Endothelial cell of umbilical vein (primary cell): ENCODE data around the gene PAK4. TPM values are rescaled to one million over a fixed set of nuclear protein-coding genes. Genes with fewer than 3 reads are reported as not detected.

Experiments used
- BruUV-seq: library from RNA; stranded (reverse); fragments of 400-500 nt; replicated peaks from 2 replicates; lab custom pipeline; 2021; lab: Mats Ljungman, UMichigan
- CTCF ChIA-PET: fragments of 300-600, 350-600 bp; sonication (Branson Sonifier 250); formaldehyde crosslinking; loops from one replicate; lab custom pipeline; 2021; ENCODE audit warnings: antibody characterized with exemption, inconsistent platforms; lab: Charles Lee
- POLR2A ChIA-PET: fragments of 300-600, 350-600 bp; sonication (Branson Sonifier 250); formaldehyde crosslinking; loops from one replicate; lab custom pipeline; 2021; ENCODE audit warnings: antibody characterized with exemption, inconsistent platforms; lab: Charles Lee
- DNase-seq: peaks from one replicate; pipeline ENCODE4 v3.0.0-alpha.2; 2011; ENCODE audit warnings: low read depth, low spot score
- FAIRE-seq: peaks from 2 replicates; lab custom pipeline; 2011; peaks lifted over from hg19 to GRCh38; lab: Jason Lieb, UNC
- H2AFZ ChIP-seq: 2 replicates; pipeline ENCODE4 v1.6.0; 2012; ENCODE audit warnings: low read depth, low read length, control low read depth, inconsistent platforms
- H3K27ac ChIP-seq: 2 replicates; pipeline ENCODE4 v1.5.1; 2011; ENCODE audit warnings: low read depth, mild to moderate bottlenecking, control low read depth, low read length, moderate library complexity; ENCODE audit not compliant: insufficient read depth
- H3K27me3 ChIP-seq, 2 experiments: 2 replicates each; pipeline versions ENCODE4 v1.6.0 to v1.6.1; 2011; ENCODE audit warnings: low read length in 2 of 2, mixed read lengths in 1 of 2; ENCODE audit not compliant: control insufficient read depth in 2 of 2, insufficient read depth in 2 of 2
- H3K36me3 ChIP-seq, 2 experiments: 2 replicates in 1 of 2; 3 replicates in 1 of 2; pipeline ENCODE4 v1.5.1; 2011; ENCODE audit warnings: low read length in 2 of 2, mild to moderate bottlenecking in 1 of 2, moderate library complexity in 1 of 2; ENCODE audit not compliant: control insufficient read depth in 2 of 2, insufficient read depth in 2 of 2; ENCODE audit errors: extremely low read depth in 1 of 2
- H3K4me1 ChIP-seq: 3 replicates; pipeline ENCODE4 v1.5.1; 2011; ENCODE audit warnings: mild to moderate bottlenecking, low read length; ENCODE audit not compliant: control insufficient read depth, insufficient read depth; ENCODE audit errors: extremely low read depth
- H3K4me2 ChIP-seq: 2 replicates; pipeline ENCODE4 v1.6.1; 2011; ENCODE audit warnings: low read length, control low read depth, mixed read lengths; ENCODE audit not compliant: insufficient read depth
- H3K4me3 ChIP-seq, 3 experiments: fragments of 200-600 bp in 1 of 3; sonication (generic), shearing (Covaris generic) in 1 of 3; replicated peaks in 1 of 3; 2 replicates each; pipeline ENCODE4 v1.5.1; 2011 to 2016; ENCODE audit warnings: control low read depth in 3 of 3, low read length in 3 of 3, mild to moderate bottlenecking in 2 of 3, inconsistent platforms in 1 of 3, low read depth in 1 of 3, moderate library complexity in 1 of 3; ENCODE audit not compliant: insufficient read depth in 1 of 3
- H3K79me2 ChIP-seq: 2 replicates; pipeline ENCODE4 v1.6.0; 2012; ENCODE audit warnings: low read length, inconsistent platforms; ENCODE audit not compliant: control insufficient read depth, insufficient read depth
- H3K9ac ChIP-seq: replicated peaks from 2 replicates; pipeline ENCODE3; 2011; ENCODE audit warnings: low read length, control low read depth; ENCODE audit not compliant: insufficient read depth; ENCODE audit errors: extremely low read depth
- H3K9me1 ChIP-seq: replicated peaks from 3 replicates; pipeline ENCODE4 v1.6.0; 2011; ENCODE audit warnings: mild to moderate bottlenecking, low read length; ENCODE audit not compliant: control insufficient read depth, insufficient read depth; ENCODE audit errors: extremely low read depth
- H3K9me3 ChIP-seq: replicated peaks from 2 replicates; pipeline ENCODE4 v1.5.1; 2012; ENCODE audit warnings: low read length, inconsistent platforms; ENCODE audit not compliant: control insufficient read depth, insufficient read depth
- H4K20me1 ChIP-seq: replicated peaks from 2 replicates; pipeline ENCODE3; 2011; ENCODE audit warnings: mild to moderate bottlenecking, low read length; ENCODE audit not compliant: control insufficient read depth, insufficient read depth; ENCODE audit errors: extremely low read depth
- CTCF ChIP-seq, 2 donors: IDR thresholded peaks; 1 replicate in 1 of 2; 2 replicates in 1 of 2; pipeline ENCODE4 v1.5.1; 2011; ENCODE audit warnings: low read length in 2 of 2, mild to moderate bottlenecking in 2 of 2, moderate library complexity in 2 of 2, control low read depth in 1 of 2, inconsistent platforms in 1 of 2, low read depth in 1 of 2; ENCODE audit not compliant: insufficient read depth in 1 of 2; ENCODE audit errors: extremely low read depth in 1 of 2
- EZH2 ChIP-seq: IDR thresholded peaks from 2 replicates; pipeline ENCODE4 v1.6.1; 2012; ENCODE audit warnings: borderline replicate concordance, low read depth, mild to moderate bottlenecking, moderate library complexity, low read length, inconsistent platforms; ENCODE audit not compliant: severe bottlenecking
- FOS ChIP-seq: IDR thresholded peaks from 2 replicates; pipeline ENCODE4 v1.6.1; 2011; ENCODE audit warnings: mild to moderate bottlenecking, low read length, moderate library complexity, borderline replicate concordance; ENCODE audit not compliant: insufficient read depth
- GATA2 ChIP-seq: IDR thresholded peaks from 2 replicates; pipeline ENCODE4 v1.7.0; 2011; ENCODE audit warnings: low read depth, mild to moderate bottlenecking, moderate library complexity, mixed read lengths, low read length; ENCODE audit not compliant: insufficient read length, insufficient read depth
- JUN ChIP-seq: IDR thresholded peaks from 2 replicates; pipeline ENCODE4 v1.6.1; 2011; ENCODE audit warnings: borderline replicate concordance, low read depth; ENCODE audit not compliant: insufficient read length, insufficient read depth
- MAX ChIP-seq: IDR thresholded peaks from 2 replicates; pipeline ENCODE4 v1.6.1; 2011; ENCODE audit not compliant: insufficient read depth, insufficient read length
- MYC ChIP-seq: IDR thresholded peaks from one replicate; pipeline ENCODE4 v1.6.1; 2011; ENCODE audit warnings: mild to moderate bottlenecking, low read depth, low read length
- POLR2A ChIP-seq: IDR thresholded peaks from 2 replicates; pipeline ENCODE4 v1.6.1; 2012; ENCODE audit warnings: low read depth, mild to moderate bottlenecking, control low read depth, low read length
- POLR2AphosphoS5 ChIP-seq: IDR thresholded peaks from 2 replicates; pipeline ENCODE4 v1.6.1; 2012; ENCODE audit warnings: low read depth, mild to moderate bottlenecking, control low read depth, low read length, moderate library complexity; ENCODE audit not compliant: insufficient read depth
- dilution Hi-C: fragments of 300-500 bp; cut with MboI; formaldehyde crosslinking; loops from one replicate; pipeline ENCODE4 v1.15.0; 2019; ENCODE audit warnings: low sequenced_read_pairs; ENCODE audit not compliant: extremely low pct_ligation_motif_present
- intact Hi-C: fragments of 100-400 bp; cut with micrococcal nuclease; formaldehyde crosslinking; loops from one replicate; pipeline ENCODE4 v1.10.0; 2022
- polyA plus RNA-seq, 4 experiments: library from polyadenylated mRNA; depleted of rRNA in 3 of 4; stranded (reverse) in 3 of 4; unstranded in 1 of 4; fragments of >200 nt; gene quantifications; 2 replicates each; pipeline versions ENCODE4 v1.2.1 to v1.2.3, GENCODE V29; 2011 to 2012; ENCODE audit warnings: missing spikeins in 1 of 4
- total RNA-seq: library from RNA; stranded (reverse); gene quantifications from 2 replicates; pipeline ENCODE4 v1.2.3, GENCODE V29; 2021

PAK4 gene
- total and polyA plus RNA-seq, 2 donors (not counting 3 experiments of a cell fraction or from before 2014, with no cell fraction given): 39.8 to 55.4 TPM

GRCh38 chr19:39103151-39103550, 22.4 kb upstream of the PAK4 start:
- ChIA-PET CTCF (interaction anchor here (1.3 kb wide), 1 partner anchor 51 kb away, joined by 4 read pairs; no protein-coding TSS in a partner anchor), POLR2A (no interaction called here)
- dilution Hi-C loops (no loop called here), intact Hi-C loops (no loop called here)
- Histone ChIP-seq H3K36me3 (no peaks in the 10 kb centered on the region), H3K4me3 (no peak overlapping the region), H3K27me3 (peaks cover 0 to 4% of the 10 kb centered on the region in 2 experiments), H3K4me1 (no peaks in the 10 kb centered on the region), H3K27ac (no peak overlapping the region), H3K9me1 (no peaks in the 10 kb centered on the region), H2AFZ (no peak overlapping the region), H4K20me1 (no peaks in the 10 kb centered on the region), H3K4me2 (no peak overlapping the region), H3K9me3 (no peaks in the 10 kb centered on the region), H3K9ac (no peak overlapping the region), H3K79me2 (no peaks in the 10 kb centered on the region)
- no peak for DNase-seq
- TF ChIP-seq MYC: no peak
- TF ChIP-seq JUN: no peak
- TF ChIP-seq POLR2A: no peak
- TF ChIP-seq CTCF (IDR thresholded peaks at IDR 0.05; ENCODE audit: extremely low read depth in 1 of 2, insufficient read depth in 1 of 2, low read depth in 1 of 2, low read length in 2 of 2): no peak
- TF ChIP-seq POLR2AphosphoS5: no peak
- TF ChIP-seq GATA2: no peak
- no peak for TF ChIP-seq EZH2
- no peak for TF ChIP-seq FOS
- no peak for TF ChIP-seq MAX
- FAIRE-seq: no peak
- no TSS peak for BruUV-seq
